ENCODE results near the gene CLK2. TPM values are rescaled to one million over a fixed set of nuclear protein-coding genes. Genes with fewer than 3 reads are reported as not detected.
"Not testable (repeated sequence)": the region's sequence is repeated elsewhere in the genome, so short reads cannot be mapped to it uniquely, and the experiment has no call there.

Gene CLK2
- total and polyA plus RNA-seq, 4 donors = 9.3 to 88.6 (median 51.3) TPM

DNA sequence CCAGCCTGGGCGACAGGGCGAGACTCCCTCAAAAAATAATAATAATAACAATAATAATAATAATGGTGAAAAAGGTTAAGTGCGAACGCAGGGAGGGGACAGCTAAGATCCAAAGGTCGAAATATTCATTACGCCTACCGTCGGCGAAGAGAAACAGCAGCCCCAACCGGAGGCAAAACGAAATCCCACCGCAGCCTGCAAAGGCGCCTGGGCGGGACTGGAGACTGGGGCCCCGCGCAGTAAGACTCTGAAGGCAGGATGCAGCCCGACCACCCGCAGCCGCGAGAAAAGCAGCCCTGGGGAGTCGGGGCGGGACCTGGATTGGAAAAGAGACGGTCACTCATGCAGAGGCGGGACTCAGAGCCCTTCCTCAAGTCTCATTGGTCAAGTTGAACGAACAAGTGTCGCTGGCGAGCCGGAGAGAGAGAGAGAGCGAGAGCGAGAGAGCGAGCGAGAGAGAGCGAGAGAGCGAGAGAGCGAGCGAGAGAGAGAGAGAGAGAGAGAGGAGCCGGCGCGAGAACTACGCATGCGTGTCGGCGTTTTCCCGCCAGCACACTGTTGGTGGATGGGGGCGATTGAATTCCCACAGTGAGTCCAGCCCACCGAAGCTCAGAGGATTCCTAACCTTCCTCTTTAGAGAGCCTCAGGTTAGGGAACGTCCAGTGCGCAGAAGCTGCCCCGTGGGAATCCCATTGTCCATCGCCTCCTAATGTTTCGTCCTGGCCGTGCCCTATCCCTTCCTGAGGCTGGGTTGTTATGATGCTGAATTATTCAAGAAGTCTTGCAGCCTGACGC lies 28.7 kb downstream of the CLK2 start:
- no peaks in the 10 kb centered on the region for H3K9me3 ChIP-seq (ENCODE audit: control insufficient read depth, low read length)
- DNase-seq (peak; percentile 97 to 99), ATAC-seq (ENCODE audit: low FRiP score) (peak; percentile 95)
- peak overlapping the region; percentile 12 to 35 for H3K4me3 ChIP-seq (ENCODE audit: low read length in 2 of 2)
- H3K4me1 ChIP-seq (ENCODE audit: control insufficient read depth in 1 of 2, insufficient read depth in 2 of 2, low read length in 2 of 2) = no peaks in the 10 kb centered on the region
- 0% methylated on average over 53 of the region's 53 CpGs for WGBS, 2 donors
- H3K27ac ChIP-seq (ENCODE audit: low read depth in 1 of 2, low read length in 2 of 2) = peak overlapping the region; percentile 24 to 93
- H3K27me3 ChIP-seq (ENCODE audit: control insufficient read depth in 1 of 2, insufficient read depth in 2 of 2, low read length in 1 of 2) = no peaks in the 10 kb centered on the region
- H3K36me3 ChIP-seq (ENCODE audit: control insufficient read depth in 1 of 2, insufficient read depth in 2 of 2, low read length in 1 of 2) = no peaks in the 10 kb centered on the region
- intact Hi-C loops (cut with DNase I) = loop anchor here (5.0 kb wide), 1 partner anchor 37 kb away; the partner anchor contains the start of genes MTX1 (in 2 of the 2) and THBS3 (in 2 of the 2)

DNA sequence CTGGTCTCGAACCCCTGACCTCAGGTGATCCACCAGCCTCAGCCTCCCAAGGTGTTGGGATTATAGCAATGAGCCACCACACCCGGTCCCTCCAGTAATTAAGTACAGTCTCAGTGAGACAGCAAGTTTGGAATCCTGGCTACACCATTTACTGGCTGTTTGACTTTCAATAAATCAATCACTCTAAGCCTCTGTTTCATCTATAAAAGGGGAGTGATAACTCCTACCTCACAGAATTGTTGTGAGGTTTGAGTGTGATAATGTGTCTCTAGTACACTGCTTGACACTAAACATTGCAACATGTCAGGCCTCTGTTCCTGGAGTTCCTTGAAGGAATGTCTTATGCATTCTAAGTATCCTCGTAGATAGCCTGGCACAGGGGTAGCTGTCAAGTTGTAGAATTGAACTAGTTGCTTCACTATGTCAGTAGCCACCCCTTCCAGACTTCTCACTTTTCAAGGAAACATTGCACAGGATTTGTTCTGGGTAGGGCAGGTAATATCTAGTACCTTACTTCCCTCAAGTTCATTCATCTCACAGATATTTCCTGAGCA lies 30.4 kb downstream of the CLK2 start:
- Histone ChIP-seq H3K36me3 (ENCODE audit: control insufficient read depth in 1 of 2, insufficient read depth in 2 of 2, low read length in 1 of 2) (no peaks in the 10 kb centered on the region), H3K4me3 (ENCODE audit: low read length in 2 of 2) (no peak overlapping the region), H3K27me3 (ENCODE audit: control insufficient read depth in 1 of 2, insufficient read depth in 2 of 2, low read length in 1 of 2) (no peaks in the 10 kb centered on the region), H3K27ac (ENCODE audit: low read depth in 1 of 2, low read length in 2 of 2) (no peak overlapping the region), H3K9me3 (ENCODE audit: control insufficient read depth, low read length) (no peaks in the 10 kb centered on the region), H3K4me1 (ENCODE audit: control insufficient read depth in 1 of 2, insufficient read depth in 2 of 2, low read length in 2 of 2) (no peaks in the 10 kb centered on the region)
- WGBS, 2 donors = 69 to 75% methylated on average over 3 of the region's 3 CpGs
- intact Hi-C loops (cut with DNase I) = loop anchor here (5.0 kb wide), 1 partner anchor 36 kb away; the partner anchor contains the start of genes MTX1 (in 2 of the 2) and THBS3 (in 2 of the 2)
- ATAC-seq (ENCODE audit: low FRiP score) (no peak), DNase-seq (no peak)

DNA sequence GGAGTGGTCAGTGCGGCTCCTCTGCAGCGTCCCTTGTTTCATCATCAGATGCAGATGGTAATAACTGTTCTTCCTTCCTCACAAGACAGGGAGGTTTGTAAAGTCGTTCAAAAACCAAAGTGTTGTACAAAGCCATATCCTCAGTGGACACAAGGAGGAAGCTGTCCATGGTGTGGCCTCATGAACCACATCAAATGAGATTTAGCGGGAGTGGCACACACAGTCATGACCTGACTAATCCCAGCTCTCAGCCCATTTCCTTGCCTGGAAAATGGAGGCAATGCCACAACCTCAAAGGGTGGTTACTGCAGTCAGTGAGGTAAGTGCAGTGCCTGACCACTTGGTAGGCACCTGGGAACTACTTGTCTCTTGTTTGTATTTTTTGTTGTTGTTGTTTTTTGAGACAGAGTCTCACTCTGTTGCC lies 31.5 kb downstream of the CLK2 start:
- intact Hi-C loops (cut with DNase I) = loop anchor here (5.0 kb wide), 1 partner anchor 35 kb away; the partner anchor contains the start of genes MTX1 (in 2 of the 2) and THBS3 (in 2 of the 2)
- 76 to 81% methylated on average over 4 of the region's 4 CpGs for WGBS, 2 donors
- ATAC-seq (ENCODE audit: low FRiP score) = no peak
- Histone ChIP-seq H3K9me3 (ENCODE audit: control insufficient read depth, low read length) (no peaks in the 10 kb centered on the region), H3K27ac (ENCODE audit: low read depth in 1 of 2, low read length in 2 of 2) (no peak overlapping the region), H3K4me1 (ENCODE audit: control insufficient read depth in 1 of 2, insufficient read depth in 2 of 2, low read length in 2 of 2) (no peaks in the 10 kb centered on the region), H3K4me3 (ENCODE audit: low read length in 2 of 2) (no peak overlapping the region), H3K27me3 (ENCODE audit: control insufficient read depth in 1 of 2, insufficient read depth in 2 of 2, low read length in 1 of 2) (no peaks in the 10 kb centered on the region), H3K36me3 (ENCODE audit: control insufficient read depth in 1 of 2, insufficient read depth in 2 of 2, low read length in 1 of 2) (no peaks in the 10 kb centered on the region)
- no peak for DNase-seq

DNA sequence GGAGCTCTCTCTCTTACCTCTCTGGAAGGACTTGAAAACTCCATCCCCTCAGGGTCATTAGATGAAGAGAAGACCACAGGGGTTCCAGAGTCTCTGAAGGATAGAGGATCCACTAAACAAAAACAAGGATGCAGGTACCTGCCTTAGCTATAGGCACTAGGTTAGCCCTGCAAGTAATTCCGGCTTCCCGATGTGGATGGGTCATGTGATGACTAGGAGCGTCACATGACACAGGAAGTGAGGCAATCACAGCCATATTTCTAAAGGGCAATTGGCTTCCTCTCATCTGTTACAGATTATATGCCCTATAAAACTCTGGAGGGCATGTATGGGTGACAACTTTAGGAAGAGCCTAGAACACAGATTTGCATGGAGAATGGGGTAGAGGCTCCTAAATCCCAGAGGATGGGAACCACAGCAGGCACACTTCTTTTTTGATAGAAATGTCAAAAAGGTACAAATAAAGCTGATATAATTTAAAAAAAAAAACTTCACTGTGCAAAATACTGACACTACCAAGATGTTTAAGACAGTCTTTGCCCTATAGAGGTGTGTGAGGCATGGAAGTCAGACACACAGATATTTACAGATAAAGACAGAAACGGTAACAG lies 32.1 kb downstream of the CLK2 start:
- ATAC-seq (ENCODE audit: low FRiP score) (peak; percentile 51), DNase-seq (peak in 1 of 2 donors; percentile 75)
- no peaks in the 10 kb centered on the region for H3K36me3 ChIP-seq (ENCODE audit: control insufficient read depth in 1 of 2, insufficient read depth in 2 of 2, low read length in 1 of 2)
- intact Hi-C loops (cut with DNase I) = loop anchor here (5.0 kb wide), 1 partner anchor 34 kb away; the partner anchor contains the start of genes MTX1 (in 2 of the 2) and THBS3 (in 2 of the 2)
- no peaks in the 10 kb centered on the region for H3K9me3 ChIP-seq (ENCODE audit: control insufficient read depth, low read length)
- no peak overlapping the region for H3K27ac ChIP-seq (ENCODE audit: low read depth in 1 of 2, low read length in 2 of 2)
- H3K27me3 ChIP-seq (ENCODE audit: control insufficient read depth in 1 of 2, insufficient read depth in 2 of 2, low read length in 1 of 2) = no peaks in the 10 kb centered on the region
- no peaks in the 10 kb centered on the region for H3K4me1 ChIP-seq (ENCODE audit: control insufficient read depth in 1 of 2, insufficient read depth in 2 of 2, low read length in 2 of 2)
- no peak overlapping the region for H3K4me3 ChIP-seq (ENCODE audit: low read length in 2 of 2)
- WGBS, 2 donors = 17 to 19% methylated on average over 4 of the region's 4 CpGs

DNA sequence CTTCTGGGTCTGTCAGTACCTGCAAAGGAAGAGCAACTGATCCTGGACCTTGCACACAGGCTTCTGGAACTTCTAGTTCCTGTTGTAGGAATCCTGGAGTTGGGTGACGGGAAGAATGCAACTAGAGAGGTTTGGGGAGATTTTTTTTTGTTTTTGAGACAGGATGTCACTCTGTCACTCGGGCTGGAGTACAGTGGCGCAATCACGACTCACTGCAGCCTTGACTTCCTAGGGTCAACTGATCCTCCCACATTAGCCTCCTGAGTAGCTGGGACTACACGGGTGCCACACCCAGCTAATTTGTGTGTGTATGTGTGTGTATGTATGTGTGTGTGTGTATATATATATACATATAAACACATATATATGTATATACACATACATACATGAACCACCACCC lies 36.9 kb downstream of the CLK2 start:
- DNase-seq = no peak
- Histone ChIP-seq H3K36me3 (ENCODE audit: control insufficient read depth in 1 of 2, insufficient read depth in 2 of 2, low read length in 1 of 2) (no peaks in the 10 kb centered on the region), H3K9me3 (ENCODE audit: control insufficient read depth, low read length) (no peaks in the 10 kb centered on the region), H3K4me3 (ENCODE audit: low read length in 2 of 2) (no peak overlapping the region), H3K4me1 (ENCODE audit: control insufficient read depth in 1 of 2, insufficient read depth in 2 of 2, low read length in 2 of 2) (no peaks in the 10 kb centered on the region), H3K27me3 (ENCODE audit: control insufficient read depth in 1 of 2, insufficient read depth in 2 of 2, low read length in 1 of 2) (no peaks in the 10 kb centered on the region), H3K27ac (ENCODE audit: low read depth in 1 of 2, low read length in 2 of 2) (no peak overlapping the region)
- WGBS, 2 donors = 86 to 88% methylated on average over 5 of the region's 5 CpGs
- intact Hi-C loops (cut with DNase I) = no loop called here
- no peak for ATAC-seq (ENCODE audit: low FRiP score)

DNA sequence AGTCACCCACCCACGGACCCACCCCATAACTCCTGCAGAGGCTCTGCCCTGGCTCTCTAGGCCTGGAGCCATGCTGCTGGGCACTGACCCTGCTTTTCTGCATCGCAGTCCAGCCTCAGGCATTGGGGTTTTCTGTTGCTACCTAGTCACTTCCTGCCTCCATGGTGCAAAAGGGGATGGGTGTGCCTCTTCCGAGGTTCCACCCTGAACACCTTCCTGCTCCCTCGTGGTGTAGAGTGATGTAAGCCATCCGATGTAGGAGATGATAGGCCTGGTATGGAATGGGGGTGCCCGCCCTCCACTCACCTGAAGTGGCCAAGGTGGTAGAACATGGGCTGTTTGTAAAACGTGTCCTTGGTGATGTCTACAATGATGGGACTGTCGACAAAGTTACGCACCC lies 37.9 kb downstream of the CLK2 start:
- whole genome bisulfite sequencing, 2 donors = 88 to 94% methylated on average over 7 to 8 of the region's 9 CpGs
- ATAC-seq (ENCODE audit: low FRiP score); H3K4me3 ChIP-seq (ENCODE audit: low read length in 2 of 2); H3K4me1 ChIP-seq (ENCODE audit: control insufficient read depth in 1 of 2, insufficient read depth in 2 of 2, low read length in 2 of 2); intact Hi-C loops (cut with DNase I); H3K27ac ChIP-seq (ENCODE audit: low read depth in 1 of 2, low read length in 2 of 2); DNase-seq; H3K9me3 ChIP-seq (ENCODE audit: control insufficient read depth, low read length); H3K36me3 ChIP-seq (ENCODE audit: control insufficient read depth in 1 of 2, insufficient read depth in 2 of 2, low read length in 1 of 2); H3K27me3 ChIP-seq (ENCODE audit: control insufficient read depth in 1 of 2, insufficient read depth in 2 of 2, low read length in 1 of 2): not testable (repeated sequence)

DNA sequence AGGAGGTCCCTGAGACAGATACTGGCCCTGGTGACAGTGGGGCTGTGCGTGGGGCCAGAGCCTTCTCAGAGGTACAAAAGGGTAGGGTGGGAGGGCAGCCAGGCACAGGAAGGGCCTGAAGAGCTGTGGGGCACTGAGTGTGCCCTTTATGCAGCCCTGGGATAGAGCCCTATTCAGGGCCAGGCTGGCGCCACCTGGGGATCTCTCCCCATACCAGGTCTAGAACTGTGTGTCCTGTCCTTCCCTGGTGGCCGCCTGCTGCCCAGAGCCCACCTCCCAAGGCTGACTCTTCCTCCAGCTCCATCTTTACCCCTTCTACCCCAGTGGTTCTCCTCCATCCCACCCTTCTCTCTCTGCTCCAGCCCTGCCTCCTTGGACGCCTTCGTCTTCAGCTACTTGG lies 39.8 kb downstream of the CLK2 start:
- H3K27ac ChIP-seq (ENCODE audit: low read depth in 1 of 2, low read length in 2 of 2); DNase-seq; ATAC-seq (ENCODE audit: low FRiP score); intact Hi-C loops (cut with DNase I); H3K27me3 ChIP-seq (ENCODE audit: control insufficient read depth in 1 of 2, insufficient read depth in 2 of 2, low read length in 1 of 2); H3K36me3 ChIP-seq (ENCODE audit: control insufficient read depth in 1 of 2, insufficient read depth in 2 of 2, low read length in 1 of 2); H3K4me1 ChIP-seq (ENCODE audit: control insufficient read depth in 1 of 2, insufficient read depth in 2 of 2, low read length in 2 of 2); H3K9me3 ChIP-seq (ENCODE audit: control insufficient read depth, low read length); H3K4me3 ChIP-seq (ENCODE audit: low read length in 2 of 2): not testable (repeated sequence)
- WGBS, 2 donors = 99 to 100% methylated on average over 1 to 2 of the region's 5 CpGs

DNA sequence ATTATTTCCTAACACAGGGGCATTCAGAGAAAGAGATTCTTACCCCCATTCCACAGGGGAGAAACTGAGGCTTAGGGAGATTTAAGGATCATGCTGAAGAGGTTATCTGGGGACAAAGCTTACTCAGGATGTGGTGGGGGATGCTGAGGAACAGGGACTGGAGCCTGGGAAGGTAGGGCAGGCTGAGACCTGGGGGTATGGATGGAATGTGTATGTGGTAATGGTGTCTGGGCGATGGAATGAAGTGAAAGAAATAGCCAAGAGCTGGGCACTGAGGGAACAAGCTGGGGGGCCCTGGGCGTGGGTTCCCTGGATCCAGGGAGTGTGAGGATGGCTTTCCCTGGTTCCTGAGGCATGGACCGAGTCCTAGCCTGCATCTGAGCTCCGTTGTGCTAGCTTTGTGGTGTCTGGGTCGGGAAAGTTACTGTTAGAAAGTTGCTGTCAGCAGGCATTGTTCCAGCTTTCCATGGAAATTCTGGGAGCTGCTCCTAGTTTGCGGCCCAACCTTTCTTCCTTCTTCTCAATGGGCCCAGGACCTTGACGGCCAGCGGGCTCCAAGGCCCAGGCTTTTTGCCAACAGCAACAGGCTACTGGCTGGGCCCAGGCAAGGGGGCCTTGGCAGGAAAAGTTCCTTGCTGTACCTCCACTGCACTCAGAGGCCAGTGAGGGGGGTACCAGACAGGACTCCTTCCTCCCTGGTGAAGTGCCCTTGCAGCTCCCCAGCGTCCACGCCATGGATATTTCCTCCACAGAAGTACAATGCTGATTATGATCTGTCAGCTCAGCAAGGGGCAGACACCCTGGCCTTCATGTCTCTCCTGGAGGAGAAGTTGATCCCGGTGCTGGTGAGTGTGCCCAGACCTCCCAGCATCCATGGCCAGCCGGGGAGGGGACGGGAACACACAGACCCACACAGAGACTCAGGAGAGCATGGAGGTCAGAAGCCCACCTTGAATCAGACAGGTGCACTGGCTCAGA lies 41.0 kb downstream of the CLK2 start:
- H3K36me3 ChIP-seq (ENCODE audit: control insufficient read depth in 1 of 2, insufficient read depth in 2 of 2, low read length in 1 of 2); H3K27me3 ChIP-seq (ENCODE audit: control insufficient read depth in 1 of 2, insufficient read depth in 2 of 2, low read length in 1 of 2); H3K4me3 ChIP-seq (ENCODE audit: low read length in 2 of 2); H3K9me3 ChIP-seq (ENCODE audit: control insufficient read depth, low read length); intact Hi-C loops (cut with DNase I); H3K4me1 ChIP-seq (ENCODE audit: control insufficient read depth in 1 of 2, insufficient read depth in 2 of 2, low read length in 2 of 2): not testable (repeated sequence)
- DNase-seq (peak; percentile 76 to 80), ATAC-seq (ENCODE audit: low FRiP score) (peak; percentile 16)
- H3K27ac ChIP-seq (ENCODE audit: low read depth in 1 of 2, low read length in 2 of 2) = peak overlapping the region in 1 of 2 donors; percentile 8
- 9 to 15% methylated on average over 13 of the region's 13 CpGs for WGBS, 2 donors

Data from aorta (tissue), 5 donors.